ENCODE data around the gene ARHGAP18. TPM values are rescaled to one million over a fixed set of nuclear protein-coding genes. Genes with fewer than 3 reads are reported as not detected.

ARHGAP18 gene
- total and polyA plus RNA-seq, 10 of the 15 experiments (the other 5 are each of a cell fraction or from before 2014, with no cell fraction given), result 18.2 to 52.2 (median 31.7) TPM

DNA sequence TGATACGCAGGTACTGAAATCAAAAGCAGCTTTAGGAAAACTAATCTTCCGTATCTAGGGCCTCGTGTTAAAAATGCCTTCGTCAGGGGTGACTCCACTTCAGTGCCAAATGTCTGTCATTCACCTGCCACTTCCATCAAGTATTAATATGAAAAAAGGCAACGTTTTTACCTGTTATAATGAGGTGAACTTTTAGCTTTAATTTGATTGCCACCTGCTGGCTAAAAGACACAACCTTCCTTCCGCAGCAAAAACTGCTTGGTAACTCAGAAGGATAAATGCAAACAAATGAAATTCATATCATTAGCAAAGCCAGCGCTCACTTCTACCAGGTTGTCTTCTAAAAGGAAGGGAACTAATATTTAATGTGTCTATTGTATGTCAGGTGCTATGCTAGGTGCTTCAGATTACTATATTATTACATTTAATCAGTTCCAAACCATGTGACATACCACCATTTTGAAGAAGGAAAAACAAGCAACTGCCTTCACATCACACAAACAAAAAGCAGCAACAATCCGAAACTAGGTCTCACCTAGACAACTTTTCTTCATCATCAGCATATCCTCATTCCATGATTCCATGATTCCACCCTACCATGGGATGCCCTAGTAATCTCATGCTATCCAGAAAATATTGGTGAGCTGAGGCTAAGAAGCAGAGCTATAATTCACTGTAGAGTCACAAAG, 20.6 kb upstream of the ARHGAP18 start (continued):
- TF ChIP-seq BCLAF1 (IDR thresholded peaks at IDR 0.05), result no peak
- no peak for TF ChIP-seq E4F1 (IDR thresholded peaks at IDR 0.05; ENCODE audit: borderline replicate concordance, partially characterized antibody)
- no peak for TF ChIP-seq NR2C1 (IDR thresholded peaks at IDR 0.05)
- no peak for TF ChIP-seq DPF2 (IDR thresholded peaks at IDR 0.05)
- TF ChIP-seq BACH1 (IDR thresholded peaks at IDR 0.05; ENCODE audit: borderline replicate concordance), result no peak
- no peak for TF ChIP-seq PAX8 (IDR thresholded peaks at IDR 0.05)
- TF ChIP-seq SREBF2 (IDR thresholded peaks at IDR 0.05; ENCODE audit: low read length), result no peak
- TF ChIP-seq, protein P1, sequence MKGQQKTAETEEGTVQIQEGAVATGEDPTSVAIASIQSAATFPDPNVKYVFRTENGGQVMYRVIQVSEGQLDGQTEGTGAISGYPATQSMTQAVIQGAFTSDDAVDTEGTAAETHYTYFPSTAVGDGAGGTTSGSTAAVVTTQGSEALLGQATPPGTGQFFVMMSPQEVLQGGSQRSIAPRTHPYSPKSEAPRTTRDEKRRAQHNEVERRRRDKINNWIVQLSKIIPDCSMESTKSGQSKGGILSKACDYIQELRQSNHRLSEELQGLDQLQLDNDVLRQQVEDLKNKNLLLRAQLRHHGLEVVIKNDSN (IDR thresholded peaks at IDR 0.05; ENCODE audit: borderline replicate concordance, extremely low read length, insufficient read depth, low read depth, low read length), result no peak
- TF ChIP-seq RAD51 (IDR thresholded peaks at IDR 0.05), result peak; percentile 83
- TF ChIP-seq ZNF274 (IDR thresholded peaks at IDR 0.05; ENCODE audit: insufficient read depth, insufficient read length), result no peak
- TF ChIP-seq ZNF592 (IDR thresholded peaks at IDR 0.05), result peak; percentile 37; the same call in 1 of the 2 replicates
- no peak for TF ChIP-seq ASH2L (IDR thresholded peaks at IDR 0.05; ENCODE audit: borderline replicate concordance, low read depth)
- TF ChIP-seq, protein P2, sequence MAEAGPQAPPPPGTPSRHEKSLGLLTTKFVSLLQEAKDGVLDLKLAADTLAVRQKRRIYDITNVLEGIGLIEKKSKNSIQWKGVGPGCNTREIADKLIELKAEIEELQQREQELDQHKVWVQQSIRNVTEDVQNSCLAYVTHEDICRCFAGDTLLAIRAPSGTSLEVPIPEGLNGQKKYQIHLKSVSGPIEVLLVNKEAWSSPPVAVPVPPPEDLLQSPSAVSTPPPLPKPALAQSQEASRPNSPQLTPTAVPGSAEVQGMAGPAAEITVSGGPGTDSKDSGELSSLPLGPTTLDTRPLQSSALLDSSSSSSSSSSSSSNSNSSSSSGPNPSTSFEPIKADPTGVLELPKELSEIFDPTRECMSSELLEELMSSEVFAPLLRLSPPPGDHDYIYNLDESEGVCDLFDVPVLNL (IDR thresholded peaks at IDR 0.05; ENCODE audit: low read depth, low read length), result no peak
- TF ChIP-seq FOS (IDR thresholded peaks at IDR 0.05; ENCODE audit: borderline replicate concordance, extremely low read depth, insufficient read length), result no peak
- TF ChIP-seq EED (IDR thresholded peaks at IDR 0.05; ENCODE audit: low read depth), result no peak

All from GM12878 (cell line).